Measurements from ENCODE around the gene CD7.
A peak's percentile ranks its signal among the peaks of the same experiment; 100 is the strongest.

GRCh38 chr17:82300707-82301270 is 16.6 kb downstream of the CD7 start:
- TF ChIP-seq CTCF (IDR thresholded peaks at IDR 0.05; ENCODE audit: low read depth, low read length): peak; percentile 81
- no peak for TF ChIP-seq EZH2phosphoT487 (IDR thresholded peaks at IDR 0.05; ENCODE audit: low read depth)
